K562 (cell line): ENCODE data around the gene ITK. TPM values are rescaled to one million over a fixed set of nuclear protein-coding genes. Genes with fewer than 3 reads are reported as not detected.

Experiments used
- BCL6 ChIP-seq: fragments of 250-450 bp; sonication (Bioruptor Pico); IDR thresholded peaks from 2 replicates; pipeline ENCODE4 v1.4.0; 2020
- EHMT2 ChIP-seq: fragments of 450-650 bp; IDR thresholded peaks from 2 replicates; pipeline ENCODE4 v1.6.1; 2018; ENCODE audit warnings: antibody characterized with exemption
- FOXK2 ChIP-seq, 2 experiments: fragments of 450-650 bp; IDR thresholded peaks in 1 of 2; conservative IDR thresholded peaks in 1 of 2; 2 replicates each; pipeline ENCODE4 v1.6.1; 2016; ENCODE audit warnings: low read depth in 2 of 2, mild to moderate bottlenecking in 1 of 2
- GTF2A2 ChIP-seq: IDR thresholded peaks from 2 replicates; pipeline ENCODE4 v1.6.1; 2016; ENCODE audit warnings: mild to moderate bottlenecking, missing genetic modification characterization, missing compliant biosample characterization
- NR3C1 ChIP-seq: sonication (generic); formaldehyde crosslinking; IDR thresholded peaks from 2 replicates; pipeline ENCODE4 v1.8.1; 2022; ENCODE audit warnings: missing genetic modification reagents
- THRB ChIP-seq: fragments of 450-650 bp; formaldehyde crosslinking; conservative IDR thresholded peaks from 2 replicates; pipeline ENCODE4 v1.4.0; 2022; ENCODE audit warnings: mild to moderate bottlenecking, missing genetic modification characterization
- ZBTB40 ChIP-seq, 2 experiments: fragments of 450-650 bp in 1 of 2; sonication (generic) in 1 of 2; formaldehyde crosslinking in 1 of 2; IDR thresholded peaks; 2 replicates each; pipeline versions ENCODE4 v1.7.1 to v1.9.0; 2016 to 2022; ENCODE audit warnings: inconsistent platforms in 1 of 2, mild to moderate bottlenecking in 1 of 2, missing genetic modification reagents in 1 of 2
- ZNF583 ChIP-seq: fragments of 250-450 bp; sonication (Bioruptor Pico); IDR thresholded peaks from 2 replicates; pipeline ENCODE4 v1.4.0; 2020
- ZNF740 ChIP-seq, 3 experiments: fragments of 200-800 bp in 1 of 3; sonication (Bioruptor generic) in 1 of 3; sonication (generic) in 1 of 3; formaldehyde crosslinking in 1 of 3; IDR thresholded peaks; 2 replicates each; pipeline versions ENCODE4 v1.6.1 to v1.8.0; 2016 to 2022; ENCODE audit warnings: mild to moderate bottlenecking in 2 of 3, missing compliant biosample characterization in 2 of 3, missing genetic modification characterization in 2 of 3, missing genetic modification reagents in 1 of 3
- ZNF780A ChIP-seq: fragments of 250-450 bp; sonication (Bioruptor Pico); IDR thresholded peaks from 2 replicates; pipeline ENCODE4 v1.5.0; 2021; ENCODE audit warnings: mild to moderate bottlenecking
- polyA plus RNA-seq, 8 experiments: library from polyadenylated mRNA; depleted of rRNA in 4 of 8; stranded (reverse) in 5 of 8; unstranded in 3 of 8; fragments of >200 nt; fragmentation: Nextera tagmentation in 2 of 8; fragmentation: Illumina TruSeq in 1 of 8; extraction: Ambion mirVana in 2 of 8; extraction: Trizol in 1 of 8; gene quantifications; 2 replicates each; pipeline versions ENCODE4 v1.2.1 to v1.2.3, GENCODE V29; 2011 to 2014; ENCODE audit warnings: inconsistent platforms in 1 of 8, missing spikeins in 1 of 8
- total RNA-seq, 7 experiments: library from RNA; depleted of rRNA in 6 of 7; stranded (reverse); fragments of >200 nt in 6 of 7; fragmentation: Illumina TruSeq in 2 of 7; extraction: Trizol in 2 of 7; gene quantifications; 2 replicates each; pipeline versions ENCODE4 v1.2.1 to v1.2.3, GENCODE V29; 2011 to 2021; ENCODE audit warnings: low replicate concordance in 1 of 7

ITK gene
- total and polyA plus RNA-seq, 9 of the 15 experiments (the other 6 are each of a cell fraction or from before 2014, with no cell fraction given): 0.04 to 0.75 TPM; not detected in 7

- TF ChIP-seq ZBTB40 (IDR thresholded peaks at IDR 0.05) (no peak), ZBTB40 (CRISPR knock-in tag; IDR thresholded peaks at IDR 0.05) (no peak), EHMT2 (no peak), FOXK2 (conservative IDR thresholded peaks at IDR 0.05 in 1 of 2, IDR thresholded peaks at IDR 0.05 in 1 of 2; ENCODE audit: low read depth in 2 of 2) (no peak), THRB (CRISPR knock-in tag) (0 out of 2 replicates have a peak, but pooled peaks have one; percentile 35), NR3C1 (no peak), GTF2A2 (tag) (0 out of 2 replicates have a peak, but pooled peaks have one; percentile 69), ZNF740 (CRISPR knock-in tag; IDR thresholded peaks at IDR 0.05) (no peak), ZNF740 (tag; IDR thresholded peaks at IDR 0.05) (0 out of 4 replicates have a peak, but pooled peaks of 1 of the 2 experiments have one; percentile 44), BCL6 (CRISPR knock-in tag) (0 out of 2 replicates have a peak, but pooled peaks have one; percentile 70), ZNF583 (CRISPR knock-in tag) (no peak), ZNF780A (CRISPR knock-in tag) (no peak)
Observed at GRCh38 chr5:157271740-157272271, 91.2 kb downstream of the ITK start (continued).
